Aorta (tissue), 5 donors: ENCODE measurements around the gene SREK1IP1. TPM values are rescaled to one million over a fixed set of nuclear protein-coding genes. Genes with fewer than 3 reads are reported as not detected.

Source experiments
- ATAC-seq: fragments of 200-7000 bp; cut with Tn5 transposase; one replicate; pipeline ENCODE4 v1.9.1; 2022; ENCODE audit warnings: moderate library complexity; ENCODE audit not compliant: low FRiP score
- DNase-seq, 2 donors: peaks; one replicate each; pipeline ENCODE4 v3.0.0-alpha.2; 2020
- H3K27ac ChIP-seq, 2 donors: one replicate each; pipeline ENCODE4 v1.5.1; 2013; ENCODE audit warnings: low read length in 2 of 2, mild to moderate bottlenecking in 2 of 2, moderate library complexity in 2 of 2, control low read depth in 1 of 2, inconsistent platforms in 1 of 2, low read depth in 1 of 2
- H3K27me3 ChIP-seq, 2 donors: one replicate each; pipeline ENCODE4 v1.6.1; 2013; ENCODE audit warnings: control low read depth in 1 of 2, low read length in 1 of 2, mild to moderate bottlenecking in 1 of 2, moderate library complexity in 1 of 2; ENCODE audit not compliant: insufficient read depth in 2 of 2, control insufficient read depth in 1 of 2
- H3K36me3 ChIP-seq, 2 donors: one replicate each; pipeline ENCODE4 v1.6.1; 2013; ENCODE audit warnings: control low read depth in 1 of 2, low read length in 1 of 2, mild to moderate bottlenecking in 1 of 2; ENCODE audit not compliant: insufficient read depth in 2 of 2, control insufficient read depth in 1 of 2
- H3K4me1 ChIP-seq, 2 donors: one replicate each; pipeline ENCODE4 v1.6.1; 2013; ENCODE audit warnings: low read length in 2 of 2, control low read depth in 1 of 2, mild to moderate bottlenecking in 1 of 2, moderate library complexity in 1 of 2; ENCODE audit not compliant: insufficient read depth in 2 of 2, control insufficient read depth in 1 of 2
- H3K4me3 ChIP-seq, 2 donors: one replicate each; pipeline ENCODE4 v1.5.1; 2013; ENCODE audit warnings: low read length in 2 of 2, control low read depth in 1 of 2, mild to moderate bottlenecking in 1 of 2
- H3K9me3 ChIP-seq: one replicate; pipeline ENCODE4 v1.6.1; 2013; ENCODE audit warnings: mild to moderate bottlenecking, low read length; ENCODE audit not compliant: control insufficient read depth
- WGBS, 2 donors: extraction: QIAGEN DNeasy Blood & Tissue Kit; methylation state at CpG; one replicate each; pipeline ENCODE4 v1.1.7; 2013; 5-methylcytosine and 5-hydroxymethylcytosine counted together
- intact Hi-C, 2 donors: fragments of 100-400 bp; cut with DNase I; formaldehyde crosslinking; loops; one replicate each; pipeline versions ENCODE4 v1.14.2 to v1.15.0; 2022
- long read RNA-seq, 2 donors: library from polyadenylated mRNA; unstranded; transcript quantifications; one replicate each; pipeline ENCODE4 v2.0.0, GENCODE V29; 2020 to 2021
- polyA plus RNA-seq, 2 donors: library from polyadenylated mRNA; stranded (reverse); fragments of 200-250 nt; gene quantifications; one replicate each; pipeline ENCODE4 v1.2.3, GENCODE V29; 2013
- total RNA-seq, 2 donors: library from RNA; stranded (reverse); fragmentation: NEBNext Ultra II Directional; extraction: Animal tissue kit (Norgen Biotek cat#: 25700); gene quantifications; one replicate each; pipeline ENCODE4 v1.2.1, GENCODE V29; 2021
- donor health status: healthy with polysubstance abuse.
- donor health status: Bipolar disorder and iron deficiency.
- donor health status: DM: no; HTN: no; CAD: no.
- donor health status: DM: no; HTN: no; CAD: no.
- donor health status: DM: yes; HTN: yes; CAD: no.

Gene SREK1IP1
- 10 to 100 TPM; 19.6 to 25.5 TPM for total RNA-seq
- 10 to 100 TPM in 1 of 2 donors, 1 to 10 TPM in 1; 5.4 to 18.8 TPM for polyA plus RNA-seq
- long read RNA-seq, donor 1, partial matches to known transcripts, result 2 of 9 reads
- long read RNA-seq, donor 1, other reads (novel, unspliced or antisense), result 7 of 9 reads
- long read RNA-seq, donor 2, full-length matches to known transcripts, result 7 of 14 reads
- long read RNA-seq, donor 2, partial matches to known transcripts, result 1 of 14 reads
- long read RNA-seq, donor 2, other reads (novel, unspliced or antisense), result 6 of 14 reads

DNA sequence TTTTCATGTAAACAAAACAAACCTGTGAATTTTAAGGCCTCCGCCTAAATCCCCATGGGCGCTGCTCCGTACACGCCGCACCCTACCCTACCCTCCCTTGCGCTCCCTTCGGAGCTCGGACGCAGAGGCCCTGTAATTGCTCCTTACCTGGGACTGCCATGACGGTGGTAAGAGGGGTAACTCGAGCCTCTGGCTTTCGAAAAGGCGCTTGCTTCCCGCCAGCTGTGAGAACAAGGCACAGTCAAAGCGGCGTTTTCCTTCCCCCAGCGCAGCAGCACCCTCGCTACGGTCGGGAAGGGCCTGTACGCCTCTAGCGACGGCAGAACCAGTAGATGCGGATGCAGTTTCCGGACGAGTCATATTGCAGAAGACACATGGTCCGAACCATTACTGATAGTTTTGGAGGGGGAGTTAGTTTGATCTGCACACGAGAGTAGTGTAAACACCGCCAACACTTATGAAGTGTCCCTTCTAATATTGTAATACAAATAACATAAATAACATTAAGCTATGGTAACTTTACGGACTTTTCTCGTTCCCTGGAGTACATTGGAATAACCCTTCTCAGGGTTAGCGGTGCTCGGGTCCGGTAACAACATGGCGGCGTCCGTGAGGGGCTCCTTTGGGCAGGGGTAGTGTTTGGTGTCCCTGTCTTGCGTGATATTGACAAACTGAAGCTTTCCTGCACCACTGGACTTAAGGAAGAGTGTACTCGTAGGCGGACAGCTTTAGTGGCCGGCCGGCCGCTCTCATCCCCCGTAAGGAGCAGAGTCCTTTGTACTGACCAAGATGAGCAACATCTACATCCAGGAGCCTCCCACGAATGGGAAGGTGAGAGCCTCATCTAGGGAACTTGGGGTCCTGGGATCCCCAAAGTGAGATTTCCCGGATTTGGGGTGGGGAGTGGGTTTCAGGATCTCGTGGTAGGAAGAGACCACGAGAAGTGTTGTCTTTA, at the start of gene SREK1IP1, which contains the start of gene CWC27:
TSS of gene SREK1IP1 (minus strand) at position 334 of the 955 bp plus-strand sequence. CDS start at position 160, 174 bp downstream.
TSS of gene CWC27 (plus strand) at position 573 of the 955 bp plus-strand sequence. CDS start at position 790, 217 bp downstream.
- Histone ChIP-seq H3K27ac (peak within 1 kb of the TSS; percentile 18 to 67), H3K9me3 (no peaks in the 10 kb centered on the region), H3K4me1 (peaks cover 6 to 20% of the 10 kb centered on the region in 2 donors), H3K4me3 (peak within 1 kb of the TSS; percentile 91 to 99), H3K36me3 (no peaks in the 10 kb centered on the region), H3K27me3 (no peaks in the 10 kb centered on the region)
- ATAC-seq, result peak; percentile 98
- intact Hi-C loops, result no loop called here
- 0% methylated on average over 48 of the region's 48 CpGs for WGBS, 2 donors
- DNase-seq, result peak; percentile 89 to 90

DNA sequence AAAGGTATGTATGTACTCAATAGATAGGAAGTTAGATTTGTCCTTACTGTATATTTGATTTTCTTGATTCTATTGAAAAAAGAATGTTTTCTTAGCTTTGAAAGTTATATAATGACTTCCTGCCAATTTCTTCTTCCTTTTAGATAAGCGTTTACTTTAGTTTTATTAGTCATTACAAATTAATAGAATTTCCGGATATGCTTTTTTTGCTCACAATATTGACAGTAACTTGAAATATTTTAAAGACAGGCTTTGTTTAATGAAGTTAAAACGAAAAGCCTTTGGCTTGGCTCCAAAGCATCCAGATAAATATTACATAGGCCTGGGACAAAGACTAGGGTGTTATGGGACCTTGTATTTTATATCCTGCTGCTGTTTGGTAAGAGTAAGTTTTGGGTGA, 49.8 kb upstream of the SREK1IP1 start:
- no peak for ATAC-seq
- no peak for DNase-seq
- intact Hi-C loops, result no loop called here
- H3K9me3 ChIP-seq, result no peaks in the 10 kb centered on the region
- no peak overlapping the region for H3K27ac ChIP-seq
- H3K36me3 ChIP-seq, result peaks cover 0 to 4% of the 10 kb centered on the region in 2 donors
- no peaks in the 10 kb centered on the region for H3K4me1 ChIP-seq
- 48 to 53% methylated on average over 3 of the region's 3 CpGs for WGBS, 2 donors
- H3K4me3 ChIP-seq, result no peak overlapping the region
- no peaks in the 10 kb centered on the region for H3K27me3 ChIP-seq

DNA sequence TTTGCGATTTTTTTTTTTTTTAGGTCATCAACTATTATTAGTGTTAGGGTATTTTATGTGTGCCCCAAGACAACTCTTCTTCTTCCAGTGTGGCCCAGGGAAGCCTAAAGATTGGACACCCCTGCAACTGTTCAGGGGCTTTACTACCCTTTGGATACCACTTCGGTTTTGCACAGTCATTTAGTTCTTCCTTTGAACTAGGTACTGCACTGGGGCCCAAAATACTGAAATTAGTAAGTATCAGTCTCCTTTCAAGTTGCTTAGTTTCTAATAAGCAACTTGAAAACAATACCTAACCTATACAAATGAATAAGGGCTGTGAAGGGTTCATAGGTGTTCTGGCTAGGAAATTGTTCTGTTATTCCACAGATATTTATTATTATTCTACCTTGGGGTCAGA, 45.6 kb upstream of the SREK1IP1 start:
- H3K27me3 ChIP-seq, result no peaks in the 10 kb centered on the region
- DNase-seq (no peak), ATAC-seq (no peak)
- WGBS, 2 donors, result 89 to 91% methylated on average over 2 of the region's 2 CpGs
- H3K9me3 ChIP-seq, result no peaks in the 10 kb centered on the region
- peaks cover 0 to 4% of the 10 kb centered on the region in 2 donors for H3K36me3 ChIP-seq
- H3K4me1 ChIP-seq, result no peaks in the 10 kb centered on the region
- no peak overlapping the region for H3K4me3 ChIP-seq
- intact Hi-C loops, result loop anchor here in 1 of 2 donors (5.0 kb wide), 1 partner anchor 668 kb away; the partner anchor contains the start of gene ADAMTS6
- no peak overlapping the region for H3K27ac ChIP-seq

DNA sequence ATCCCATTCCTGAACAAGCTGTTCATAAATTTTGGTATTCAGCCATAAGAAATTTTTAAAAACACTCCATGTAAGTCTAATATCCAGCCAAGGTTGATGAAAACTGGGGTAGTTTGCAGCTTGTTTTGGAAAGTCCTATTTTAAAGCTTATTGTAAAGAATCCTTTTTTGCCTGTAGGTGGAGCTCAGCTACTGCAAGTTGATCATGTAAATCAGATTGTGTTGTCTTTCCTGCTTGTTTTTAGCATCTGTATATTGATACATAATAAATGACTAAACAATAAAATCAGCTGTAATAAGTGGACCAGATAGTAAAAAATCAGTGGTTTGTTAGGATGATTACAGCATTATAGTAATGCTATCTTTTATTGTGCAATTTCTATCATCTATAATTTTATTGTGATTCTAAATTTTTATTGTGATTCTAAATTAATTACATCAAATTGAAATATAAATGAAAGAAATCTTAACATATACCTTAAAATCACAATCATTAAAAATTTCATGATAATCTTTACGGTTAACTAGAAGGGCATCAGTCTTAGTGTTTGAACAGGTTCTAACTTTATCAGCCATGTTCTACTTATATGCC, 42.7 kb upstream of the SREK1IP1 start:
- DNase-seq (no peak), ATAC-seq (peak; percentile 48)
- Histone ChIP-seq H3K27ac (no peak overlapping the region), H3K9me3 (no peaks in the 10 kb centered on the region), H3K36me3 (peaks cover 0 to 2% of the 10 kb centered on the region in 2 donors), H3K4me3 (no peak overlapping the region), H3K27me3 (no peaks in the 10 kb centered on the region), H3K4me1 (no peaks in the 10 kb centered on the region)
- intact Hi-C loops, result loop anchor here (2.0 to 5.0 kb wide), 2 partner anchors 671 to 672 kb away; partner anchors contain the start of gene ADAMTS6 (in 1 of the 2)
- 75 to 91% methylated on average over 1 of the region's 1 CpG for WGBS, 2 donors

DNA sequence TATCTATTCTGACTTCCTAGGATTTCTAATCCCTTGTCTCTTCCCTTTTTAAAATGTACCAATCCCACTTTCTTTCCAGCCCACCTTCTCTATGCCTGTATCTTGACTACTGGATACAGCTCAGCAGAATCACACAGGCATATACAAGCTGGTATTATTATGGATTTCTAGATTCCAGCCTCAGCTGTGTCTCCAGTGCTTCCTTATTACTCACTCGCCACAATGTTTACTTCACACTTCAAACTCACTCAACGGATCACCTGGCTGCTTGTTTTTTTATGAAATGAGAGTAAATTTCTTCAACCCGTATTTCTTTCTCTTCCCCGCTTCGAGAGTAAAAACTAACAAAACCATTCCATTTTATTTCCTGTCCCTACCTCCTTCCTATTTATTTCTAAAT, 39.0 kb upstream of the SREK1IP1 start:
- ATAC-seq, result no peak
- intact Hi-C loops, result no loop called here
- H3K4me3 ChIP-seq, result no peak overlapping the region
- H3K4me1 ChIP-seq, result no peaks in the 10 kb centered on the region
- no peak for DNase-seq
- H3K27me3 ChIP-seq, result no peaks in the 10 kb centered on the region
- 88 to 92% methylated on average over 5 of the region's 5 CpGs for WGBS, 2 donors
- H3K9me3 ChIP-seq, result no peaks in the 10 kb centered on the region
- peaks cover 3 to 4% of the 10 kb centered on the region in 2 donors for H3K36me3 ChIP-seq
- H3K27ac ChIP-seq, result no peak overlapping the region

- H3K36me3 ChIP-seq, result peaks cover 3 to 4% of the 10 kb centered on the region in 2 donors
Observed at GRCh38 chr5:64806537-64806936, 38.0 kb upstream of the SREK1IP1 start.

GRCh38 chr5:64800926-64801325, 32.4 kb upstream of the SREK1IP1 start:
- Histone ChIP-seq H3K27ac (no peak overlapping the region), H3K36me3 (peaks cover 3 to 4% of the 10 kb centered on the region in 2 donors), H3K4me1 (no peaks in the 10 kb centered on the region), H3K4me3 (no peak overlapping the region), H3K9me3 (no peaks in the 10 kb centered on the region), H3K27me3 (no peaks in the 10 kb centered on the region)
- ATAC-seq (no peak), DNase-seq (no peak)
- 84 to 87% methylated on average over 2 of the region's 2 CpGs for whole genome bisulfite sequencing, 2 donors
- intact Hi-C loops, result no loop called here

More at GRCh38 chr5:64806537-64806936, 38.0 kb upstream of the SREK1IP1 start:
- H3K9me3 ChIP-seq, result no peaks in the 10 kb centered on the region
- H3K27me3 ChIP-seq, result no peaks in the 10 kb centered on the region
- H3K27ac ChIP-seq, result no peak overlapping the region
- DNase-seq, result no peak
- H3K4me3 ChIP-seq, result no peak overlapping the region
- WGBS, 2 donors, result 67 to 72% methylated on average over 2 of the region's 2 CpGs
- no peaks in the 10 kb centered on the region for H3K4me1 ChIP-seq
- no peak for ATAC-seq
- intact Hi-C loops, result no loop called here

DNA sequence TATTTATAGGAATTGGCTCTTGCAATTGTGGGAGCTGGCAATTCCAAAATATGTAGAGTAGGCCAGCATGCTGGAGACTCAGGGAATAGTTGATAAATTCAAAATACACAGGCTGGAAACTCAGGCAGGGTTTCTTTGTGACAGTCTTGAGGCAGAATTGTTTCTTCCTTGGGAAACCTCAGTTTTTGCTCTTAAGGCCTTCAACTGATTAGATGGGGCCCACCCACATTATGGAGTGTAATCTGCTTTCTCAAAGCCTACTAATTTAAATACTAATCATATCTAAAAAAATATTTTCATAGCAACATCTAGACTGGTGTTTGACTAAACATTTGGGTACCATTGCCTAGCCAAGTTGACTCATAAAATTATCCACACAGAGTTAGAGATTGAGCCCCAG, 27.8 kb upstream of the SREK1IP1 start:
- ATAC-seq (no peak), DNase-seq (no peak)
- Histone ChIP-seq H3K27me3 (no peaks in the 10 kb centered on the region), H3K4me3 (no peak overlapping the region), H3K27ac (no peak overlapping the region), H3K9me3 (no peaks in the 10 kb centered on the region), H3K36me3 (no peaks in the 10 kb centered on the region), H3K4me1 (no peaks in the 10 kb centered on the region)
- intact Hi-C loops, result no loop called here
